ENCODE results near the gene CBX7.

CBX7 gene

DNA sequence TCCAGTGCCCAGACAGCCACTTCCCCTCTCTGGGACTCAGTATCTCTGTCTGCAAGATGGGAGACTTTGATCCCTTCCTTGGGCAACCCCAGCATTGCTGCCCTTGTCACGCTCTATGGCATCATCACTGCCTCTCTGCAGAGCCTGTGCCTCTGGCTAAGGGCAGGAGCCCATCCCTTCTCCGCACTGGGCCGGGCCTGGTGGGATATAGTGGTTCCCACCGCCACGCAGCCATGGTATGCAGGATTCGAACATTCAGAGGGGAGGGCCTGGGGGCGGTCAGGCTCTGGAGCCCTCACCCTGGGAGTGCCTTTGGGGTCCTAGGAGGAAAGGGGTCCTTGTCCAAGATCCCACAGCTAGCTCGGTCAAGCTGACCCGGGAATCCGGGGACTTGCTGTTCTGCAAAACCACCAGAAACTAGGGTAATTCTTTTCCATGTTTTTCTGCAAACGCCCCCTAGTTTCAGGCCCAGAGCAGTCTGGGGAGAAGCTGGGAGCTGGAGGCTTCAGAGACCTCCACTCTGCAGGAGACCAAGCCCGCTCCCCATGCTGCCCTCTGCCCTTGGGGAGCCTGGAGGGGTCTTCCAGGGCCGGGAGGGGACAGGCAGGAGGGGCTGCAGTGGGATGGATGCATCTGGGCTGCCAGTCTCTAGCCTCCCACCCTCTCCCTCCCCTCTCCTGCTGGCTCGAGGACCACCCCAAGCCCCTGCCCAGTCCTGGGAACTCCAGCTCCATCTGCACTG lies 24.4 kb upstream of the CBX7 start:
- TF ChIP-seq TARDBP (IDR thresholded peaks at IDR 0.05) = no peak
- no peak for TF ChIP-seq NFRKB (IDR thresholded peaks at IDR 0.05)
- TF ChIP-seq SUZ12 (IDR thresholded peaks at IDR 0.05) = no peak
- TF ChIP-seq CTBP1 (IDR thresholded peaks at IDR 0.05; ENCODE audit: borderline replicate concordance) = no peak
- TF ChIP-seq, protein P1, sequence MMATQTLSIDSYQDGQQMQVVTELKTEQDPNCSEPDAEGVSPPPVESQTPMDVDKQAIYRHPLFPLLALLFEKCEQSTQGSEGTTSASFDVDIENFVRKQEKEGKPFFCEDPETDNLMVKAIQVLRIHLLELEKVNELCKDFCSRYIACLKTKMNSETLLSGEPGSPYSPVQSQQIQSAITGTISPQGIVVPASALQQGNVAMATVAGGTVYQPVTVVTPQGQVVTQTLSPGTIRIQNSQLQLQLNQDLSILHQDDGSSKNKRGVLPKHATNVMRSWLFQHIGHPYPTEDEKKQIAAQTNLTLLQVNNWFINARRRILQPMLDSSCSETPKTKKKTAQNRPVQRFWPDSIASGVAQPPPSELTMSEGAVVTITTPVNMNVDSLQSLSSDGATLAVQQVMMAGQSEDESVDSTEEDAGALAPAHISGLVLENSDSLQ (IDR thresholded peaks at IDR 0.05) = no peak
- no peak for TF ChIP-seq HDGF (IDR thresholded peaks at IDR 0.05; ENCODE audit: borderline replicate concordance)
- TF ChIP-seq FOXK2 (IDR thresholded peaks at IDR 0.05) = no peak
- TF ChIP-seq ELF4 (IDR thresholded peaks at IDR 0.05) = no peak
- no peak for TF ChIP-seq ZNF384 (IDR thresholded peaks at IDR 0.05)
- no peak for TF ChIP-seq BHLHE40 (IDR thresholded peaks at IDR 0.05; ENCODE audit: borderline replicate concordance)
- no peak for TF ChIP-seq LEF1 (IDR thresholded peaks at IDR 0.05; ENCODE audit: borderline replicate concordance)
- TF ChIP-seq ARNT (IDR thresholded peaks at IDR 0.05) = no peak
- TF ChIP-seq SP1 (IDR thresholded peaks at IDR 0.05) = no peak
- no peak for TF ChIP-seq L3MBTL2 (conservative IDR thresholded peaks at IDR 0.05)
- TF ChIP-seq FOXM1 (IDR thresholded peaks at IDR 0.05; ENCODE audit: borderline replicate concordance) = no peak
- TF ChIP-seq FOXA1 (IDR thresholded peaks at IDR 0.05) = no peak
- ChIA-PET CTCF (interaction anchor here (1.0 kb wide), 1 partner anchor 27 kb away, joined by 3 read pairs; no protein-coding TSS in a partner anchor), POLR2A (interaction anchor here (2.8 kb wide), 1 partner anchor 142 kb away, joined by 22 read pairs; the partner anchor contains the start of gene RPL3)
- no peak for DNase-seq (ENCODE audit: extremely low spot score)

DNA sequence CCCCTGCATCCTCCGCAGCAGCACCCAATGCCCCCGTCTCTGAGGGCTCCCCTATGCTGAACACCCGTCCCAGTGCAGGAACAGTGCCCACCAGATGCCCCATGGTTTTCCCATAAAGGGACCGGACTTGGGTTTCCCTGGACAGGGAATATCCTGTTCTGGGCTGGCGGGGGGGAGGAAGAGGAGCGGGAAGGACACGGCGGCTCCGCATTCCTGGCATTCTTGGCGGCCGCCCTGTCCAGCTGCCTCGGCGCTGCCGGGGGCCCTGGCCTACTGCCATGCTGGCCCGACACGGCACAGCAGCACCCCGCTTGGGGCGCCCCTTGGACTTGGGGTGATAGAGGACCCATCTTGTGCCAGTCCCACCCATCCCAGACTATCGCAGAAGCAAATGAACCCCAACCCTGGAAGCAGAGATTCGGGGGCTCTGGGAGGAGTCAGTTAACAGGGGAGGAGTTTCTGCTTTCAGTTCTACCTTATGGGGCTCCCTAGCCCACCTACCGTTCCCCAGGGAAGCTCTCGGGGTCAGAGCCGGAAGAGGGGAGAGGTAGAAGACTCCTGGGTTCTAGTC lies 23.7 kb upstream of the CBX7 start:
- no peak for DNase-seq (ENCODE audit: extremely low spot score)
- CTCF ChIA-PET = interaction anchor here (1.0 kb wide), 1 partner anchor 26 kb away, joined by 3 read pairs; no protein-coding TSS in a partner anchor
- POLR2A ChIA-PET = interaction anchor here (2.2 to 2.8 kb wide), 2 partner anchors 136 to 143 kb away, joined by 11 to 22 read pairs; partner anchors contain the start of gene RPL3
- TF ChIP-seq CTBP1 (IDR thresholded peaks at IDR 0.05; ENCODE audit: borderline replicate concordance) (no peak), FOXM1 (IDR thresholded peaks at IDR 0.05; ENCODE audit: borderline replicate concordance) (no peak), SP1 (IDR thresholded peaks at IDR 0.05) (no peak), FOXA1 (IDR thresholded peaks at IDR 0.05) (no peak), HDGF (IDR thresholded peaks at IDR 0.05; ENCODE audit: borderline replicate concordance) (no peak), TARDBP (IDR thresholded peaks at IDR 0.05) (no peak), ZNF384 (IDR thresholded peaks at IDR 0.05) (no peak), NFRKB (IDR thresholded peaks at IDR 0.05) (no peak), BHLHE40 (IDR thresholded peaks at IDR 0.05; ENCODE audit: borderline replicate concordance) (no peak)

DNA sequence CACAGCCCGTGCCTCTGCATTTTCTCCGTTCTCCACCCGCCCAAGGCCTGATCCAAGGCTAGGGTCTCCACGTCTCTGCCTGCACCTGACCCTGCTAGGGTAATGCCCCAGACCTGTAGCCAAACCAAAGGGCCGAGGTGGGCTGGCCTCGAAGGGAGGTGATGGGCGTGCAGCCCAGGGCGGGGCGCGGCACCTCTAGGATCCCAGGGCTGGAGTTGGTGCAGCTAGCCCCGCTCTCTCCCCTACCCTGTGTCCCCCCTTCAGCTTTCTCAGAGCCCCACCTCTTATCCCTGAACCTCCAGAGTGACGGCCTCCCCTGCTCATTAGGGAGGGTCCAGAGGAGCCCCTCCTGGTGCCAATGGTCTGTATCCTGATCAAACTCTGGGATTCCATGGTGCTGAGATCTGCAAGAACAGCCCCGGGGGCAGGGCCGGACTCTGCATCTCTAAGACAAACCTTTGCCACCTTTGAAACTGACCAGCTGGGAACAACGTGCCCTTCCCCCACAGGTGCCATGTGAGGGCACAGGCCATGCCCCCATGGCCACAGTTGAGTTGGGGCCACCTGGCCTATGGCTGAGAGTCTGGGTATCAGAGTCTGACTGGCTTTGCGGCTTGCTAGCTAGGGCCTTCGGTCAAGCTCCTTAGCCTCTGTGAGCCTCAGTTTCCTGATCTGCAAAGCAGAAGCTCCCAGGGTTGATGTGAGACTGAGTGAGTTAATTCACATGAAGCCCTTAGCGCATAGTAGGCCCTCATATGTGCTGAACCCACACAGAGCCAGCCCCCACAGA lies 23.1 kb upstream of the CBX7 start:
- no peak for DNase-seq (ENCODE audit: extremely low spot score)
- TF ChIP-seq ARNT (IDR thresholded peaks at IDR 0.05) (no peak), ELF4 (IDR thresholded peaks at IDR 0.05) (no peak), SUZ12 (IDR thresholded peaks at IDR 0.05) (no peak), TARDBP (IDR thresholded peaks at IDR 0.05) (no peak), BHLHE40 (IDR thresholded peaks at IDR 0.05; ENCODE audit: borderline replicate concordance) (no peak), FOXA1 (IDR thresholded peaks at IDR 0.05) (no peak), FOXM1 (IDR thresholded peaks at IDR 0.05; ENCODE audit: borderline replicate concordance) (no peak)
- POLR2A ChIA-PET = interaction anchor here (0.9 to 2.8 kb wide), 4 partner anchors 8 to 144 kb away, joined by 3 to 22 read pairs (median 8); partner anchors contain the start of gene RPL3
- CTCF ChIA-PET = interaction anchor here (0.5 to 1.4 kb wide), 3 partner anchors 11 to 136 kb away, joined by 3 to 4 read pairs (median 3); no protein-coding TSS in a partner anchor

DNA sequence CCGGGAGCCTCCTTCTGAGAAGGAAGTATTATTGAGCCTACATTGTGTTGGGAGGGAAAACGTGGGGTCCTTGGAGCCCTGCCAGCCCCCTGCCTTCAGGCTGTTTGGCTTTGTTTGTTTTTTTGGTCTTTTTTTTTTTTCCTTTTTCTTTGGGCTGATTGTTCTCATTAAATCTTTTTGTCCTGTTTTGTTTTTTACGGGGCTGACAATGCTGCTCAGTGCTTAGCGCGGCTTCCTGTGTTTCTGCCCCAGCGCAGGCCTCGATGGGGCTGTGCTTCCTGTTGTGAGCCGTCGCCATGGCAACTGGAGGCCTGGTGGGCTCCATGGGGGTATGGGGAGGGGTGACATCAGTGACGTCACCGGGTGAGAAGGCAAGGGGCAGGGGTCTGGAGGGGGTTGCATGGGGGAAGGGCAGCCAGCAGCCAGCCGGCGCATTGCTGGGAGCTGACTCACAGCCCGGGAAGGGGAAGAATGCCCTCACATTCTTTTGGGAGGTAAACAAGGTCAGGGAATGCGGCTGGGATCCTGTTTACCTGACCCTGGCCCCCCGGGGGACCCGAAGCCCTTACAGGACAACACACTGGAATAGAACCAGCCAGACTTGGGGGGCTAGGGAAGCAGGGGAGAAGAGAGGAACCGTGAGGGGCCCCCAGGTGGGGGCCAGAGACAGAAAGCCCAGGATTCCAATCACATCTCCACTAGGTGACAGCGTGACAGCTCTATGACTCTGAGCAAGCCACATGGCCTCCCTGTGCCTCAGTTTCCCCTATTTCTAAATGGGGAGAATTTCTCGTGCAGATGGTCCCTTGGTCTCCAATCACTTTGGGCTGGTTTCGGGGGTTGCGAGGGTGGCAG lies 22.2 kb upstream of the CBX7 start:
- CTCF ChIA-PET = interaction anchor here (0.5 to 1.4 kb wide), 2 partner anchors 10 to 137 kb away, joined by 3 to 4 read pairs; no protein-coding TSS in a partner anchor
- TF ChIP-seq LEF1 (IDR thresholded peaks at IDR 0.05; ENCODE audit: borderline replicate concordance) (no peak), TARDBP (IDR thresholded peaks at IDR 0.05) (no peak), SUZ12 (IDR thresholded peaks at IDR 0.05) (no peak), NFRKB (IDR thresholded peaks at IDR 0.05) (no peak), SP1 (IDR thresholded peaks at IDR 0.05) (no peak), HDGF (IDR thresholded peaks at IDR 0.05; ENCODE audit: borderline replicate concordance) (no peak), FOXA1 (IDR thresholded peaks at IDR 0.05) (no peak), ARNT (IDR thresholded peaks at IDR 0.05) (no peak), FOXK2 (IDR thresholded peaks at IDR 0.05) (no peak), FOXM1 (IDR thresholded peaks at IDR 0.05; ENCODE audit: borderline replicate concordance) (no peak), CTBP1 (IDR thresholded peaks at IDR 0.05; ENCODE audit: borderline replicate concordance) (no peak), ELF4 (IDR thresholded peaks at IDR 0.05) (no peak), BHLHE40 (IDR thresholded peaks at IDR 0.05; ENCODE audit: borderline replicate concordance) (no peak), L3MBTL2 (conservative IDR thresholded peaks at IDR 0.05) (no peak), ZNF384 (IDR thresholded peaks at IDR 0.05) (no peak)
- TF ChIP-seq, protein P1 (IDR thresholded peaks at IDR 0.05) = no peak
- DNase-seq (ENCODE audit: extremely low spot score) = peak; percentile 35
- POLR2A ChIA-PET = interaction anchor here (0.9 to 3.3 kb wide), 4 partner anchors 9 to 143 kb away, joined by 3 to 34 read pairs (median 8); partner anchors contain the start of gene RPL3
